ENCODE data around the gene ANAPC16.

The ANAPC16 gene

DNA sequence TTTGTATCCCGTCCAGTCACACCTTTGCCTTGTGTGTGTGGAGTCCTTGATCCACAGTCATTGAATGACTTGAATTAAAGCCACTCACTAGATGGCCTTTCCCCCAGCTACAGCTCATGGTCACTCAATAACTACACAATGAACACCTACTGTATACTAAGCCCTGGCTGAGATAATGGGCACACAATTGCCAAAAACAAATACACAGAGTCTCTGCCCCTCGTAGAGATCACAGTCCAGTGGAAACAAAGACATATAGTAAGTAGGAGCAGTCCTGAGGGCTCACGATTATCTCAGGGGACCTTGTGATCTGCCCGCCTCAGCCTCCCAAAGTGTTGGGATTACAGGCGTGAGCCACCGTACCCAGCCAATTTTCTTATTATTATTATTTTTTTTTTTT is 35.8 kb downstream of the ANAPC16 start:
- no peak overlapping the region for H3K27ac ChIP-seq (ENCODE audit: insufficient read depth, low read length, poor library complexity, severe bottlenecking)
- peaks cover 61% of the 10 kb centered on the region for H3K4me1 ChIP-seq (ENCODE audit: control insufficient read depth, insufficient read depth, low read length, poor library complexity, severe bottlenecking)
- no peak for DNase-seq
- H3K27me3 ChIP-seq (replicated peaks; ENCODE audit: control insufficient read depth, insufficient read depth, low read length, poor library complexity, severe bottlenecking), result no peaks in the 10 kb centered on the region
- H3K4me3 ChIP-seq (ENCODE audit: insufficient read depth, low read depth, low read length, poor library complexity, severe bottlenecking), result no peak overlapping the region
- no peaks in the 10 kb centered on the region for H3K36me3 ChIP-seq (ENCODE audit: control insufficient read depth, insufficient read depth, low read length)
- H3K9me3 ChIP-seq (ENCODE audit: control insufficient read depth, low read length), result no peaks in the 10 kb centered on the region

DNA sequence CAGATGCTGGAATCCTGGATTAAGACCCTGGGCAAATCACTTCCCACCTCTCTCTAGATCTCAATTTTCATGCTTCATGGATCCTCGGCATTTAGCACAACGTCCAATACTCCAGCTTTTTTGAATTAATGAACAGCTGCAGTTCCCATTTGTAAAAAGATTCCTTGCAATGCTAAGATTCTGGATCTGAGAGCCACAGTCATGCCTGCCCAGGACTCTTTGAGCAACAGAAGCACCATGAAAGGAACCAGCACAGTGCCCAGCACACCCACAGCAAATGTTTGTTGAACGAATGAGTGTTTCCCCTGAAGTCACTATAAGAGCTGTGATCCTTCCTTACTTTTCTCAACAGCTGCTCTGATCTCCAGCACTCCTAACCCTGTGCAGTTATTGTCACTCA is 37.2 kb downstream of the ANAPC16 start:
- Histone ChIP-seq H3K27ac (ENCODE audit: insufficient read depth, low read length, poor library complexity, severe bottlenecking) (no peak overlapping the region), H3K36me3 (ENCODE audit: control insufficient read depth, insufficient read depth, low read length) (no peaks in the 10 kb centered on the region), H3K9me3 (ENCODE audit: control insufficient read depth, low read length) (no peaks in the 10 kb centered on the region), H3K4me1 (ENCODE audit: control insufficient read depth, insufficient read depth, low read length, poor library complexity, severe bottlenecking) (peaks cover 52% of the 10 kb centered on the region), H3K27me3 (replicated peaks; ENCODE audit: control insufficient read depth, insufficient read depth, low read length, poor library complexity, severe bottlenecking) (no peaks in the 10 kb centered on the region), H3K4me3 (ENCODE audit: insufficient read depth, low read depth, low read length, poor library complexity, severe bottlenecking) (no peak overlapping the region)
- no peak for DNase-seq

DNA sequence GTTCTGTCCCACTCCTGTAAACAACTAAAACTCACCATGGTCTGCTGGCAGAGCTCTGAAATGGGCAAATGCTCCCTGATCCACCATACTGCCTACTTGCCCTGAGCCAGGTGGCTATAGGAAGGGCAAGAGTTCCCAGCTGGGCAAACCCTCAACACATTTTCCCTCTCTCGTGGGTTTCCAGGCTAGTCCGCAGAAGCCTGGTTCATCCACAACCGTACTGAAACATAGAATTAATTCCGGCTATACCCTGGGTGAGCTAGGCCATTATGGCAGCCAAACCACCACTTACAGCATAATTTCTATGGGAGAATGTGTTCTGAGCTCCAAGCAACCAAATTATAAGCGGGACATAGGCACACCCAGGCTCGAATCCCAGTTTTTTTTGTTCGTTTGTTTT is 37.8 kb downstream of the ANAPC16 start:
- peaks cover 50% of the 10 kb centered on the region for H3K4me1 ChIP-seq (ENCODE audit: control insufficient read depth, insufficient read depth, low read length, poor library complexity, severe bottlenecking)
- no peak overlapping the region for H3K4me3 ChIP-seq (ENCODE audit: insufficient read depth, low read depth, low read length, poor library complexity, severe bottlenecking)
- H3K27ac ChIP-seq (ENCODE audit: insufficient read depth, low read length, poor library complexity, severe bottlenecking), result no peak overlapping the region
- DNase-seq, result no peak
- H3K27me3 ChIP-seq (replicated peaks; ENCODE audit: control insufficient read depth, insufficient read depth, low read length, poor library complexity, severe bottlenecking), result no peaks in the 10 kb centered on the region
- no peaks in the 10 kb centered on the region for H3K9me3 ChIP-seq (ENCODE audit: control insufficient read depth, low read length)
- H3K36me3 ChIP-seq (ENCODE audit: control insufficient read depth, insufficient read depth, low read length), result no peaks in the 10 kb centered on the region

DNA sequence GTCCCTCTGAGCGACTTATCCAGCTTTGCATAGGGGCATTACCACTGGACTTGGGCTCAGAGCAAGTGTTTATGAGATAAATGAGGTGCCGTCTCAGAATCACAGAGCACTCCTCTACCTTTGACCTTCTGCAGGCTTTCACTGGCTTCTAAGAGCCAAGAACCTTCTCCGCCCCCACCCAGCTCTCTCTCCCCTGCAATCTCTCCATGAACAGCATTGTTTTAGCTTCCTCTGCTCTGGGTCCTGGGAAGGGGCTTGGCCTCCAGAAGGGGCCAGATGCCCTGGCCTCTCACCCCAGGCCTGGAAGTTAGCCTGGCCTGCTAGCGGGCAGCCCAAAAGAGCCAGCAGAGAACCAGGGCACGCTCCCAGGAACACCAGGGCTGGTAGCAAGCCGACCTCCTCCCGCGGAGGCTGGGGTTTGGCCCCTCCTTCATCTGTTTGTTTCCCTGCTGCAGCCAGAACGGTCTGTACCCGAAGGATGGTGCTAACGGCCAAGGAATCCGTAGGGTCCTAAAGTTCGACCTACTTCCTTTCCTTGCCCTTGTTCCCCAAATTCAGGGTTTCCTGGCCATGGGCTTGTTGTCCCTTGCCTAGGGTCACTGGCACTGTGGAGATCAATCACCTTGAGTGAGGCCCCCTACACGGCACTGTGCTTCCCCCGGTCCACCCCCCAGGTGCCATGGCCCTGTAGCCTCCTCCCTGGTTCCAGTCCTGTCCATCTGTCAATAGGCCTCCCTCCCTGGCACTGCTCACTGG is 39.2 kb downstream of the ANAPC16 start:
- no peaks in the 10 kb centered on the region for H3K27me3 ChIP-seq (replicated peaks; ENCODE audit: control insufficient read depth, insufficient read depth, low read length, poor library complexity, severe bottlenecking)
- H3K27ac ChIP-seq (ENCODE audit: insufficient read depth, low read length, poor library complexity, severe bottlenecking), result peak overlapping the region; percentile 42
- H3K4me1 ChIP-seq (ENCODE audit: control insufficient read depth, insufficient read depth, low read length, poor library complexity, severe bottlenecking), result peaks cover 53% of the 10 kb centered on the region
- no peaks in the 10 kb centered on the region for H3K9me3 ChIP-seq (ENCODE audit: control insufficient read depth, low read length)
- no peak for DNase-seq
- peak overlapping the region; percentile 9 for H3K4me3 ChIP-seq (ENCODE audit: insufficient read depth, low read depth, low read length, poor library complexity, severe bottlenecking)
- H3K36me3 ChIP-seq (ENCODE audit: control insufficient read depth, insufficient read depth, low read length), result no peaks in the 10 kb centered on the region

DNA sequence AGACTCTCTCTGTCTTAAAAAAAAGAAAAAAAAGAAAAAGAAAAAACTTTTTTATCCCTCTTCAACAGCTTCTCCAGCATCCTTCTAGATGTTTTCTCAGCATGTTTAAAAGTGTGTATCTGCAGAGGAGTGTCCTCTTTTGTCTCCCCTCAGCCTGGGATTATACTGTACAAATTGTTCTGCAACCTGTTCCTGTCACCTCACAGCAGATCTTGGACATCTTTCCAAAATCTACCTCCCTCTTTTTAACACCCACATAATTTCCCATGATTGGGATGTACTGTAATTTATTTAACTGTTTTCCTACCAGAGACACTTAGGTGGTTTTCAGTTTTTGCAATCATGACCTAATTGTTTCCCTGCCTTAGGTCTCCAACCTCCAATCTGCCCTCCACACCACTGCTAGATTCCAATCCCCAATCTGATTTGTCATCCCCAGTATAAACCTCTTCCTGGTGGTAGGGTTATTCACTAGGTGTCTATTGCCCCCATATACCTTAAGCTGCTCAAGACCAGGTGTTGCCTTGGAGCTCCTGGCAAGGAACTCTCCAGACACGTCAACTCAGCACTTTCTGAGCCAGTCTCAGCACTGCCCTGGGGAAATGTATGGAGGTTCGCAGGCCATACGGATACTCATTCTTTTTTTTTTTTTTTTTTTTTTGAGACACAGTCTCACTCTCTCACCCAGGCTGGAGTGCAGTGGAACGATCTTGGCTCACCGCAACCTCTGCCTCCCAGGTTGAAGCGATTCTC is 40.3 kb downstream of the ANAPC16 start:
- H3K27me3 ChIP-seq (replicated peaks; ENCODE audit: control insufficient read depth, insufficient read depth, low read length, poor library complexity, severe bottlenecking), result no peaks in the 10 kb centered on the region
- no peaks in the 10 kb centered on the region for H3K36me3 ChIP-seq (ENCODE audit: control insufficient read depth, insufficient read depth, low read length)
- no peak overlapping the region for H3K4me3 ChIP-seq (ENCODE audit: insufficient read depth, low read depth, low read length, poor library complexity, severe bottlenecking)
- no peak for DNase-seq
- H3K9me3 ChIP-seq (ENCODE audit: control insufficient read depth, low read length), result no peaks in the 10 kb centered on the region
- no peak overlapping the region for H3K27ac ChIP-seq (ENCODE audit: insufficient read depth, low read length, poor library complexity, severe bottlenecking)
- peaks cover 56% of the 10 kb centered on the region for H3K4me1 ChIP-seq (ENCODE audit: control insufficient read depth, insufficient read depth, low read length, poor library complexity, severe bottlenecking)

DNA sequence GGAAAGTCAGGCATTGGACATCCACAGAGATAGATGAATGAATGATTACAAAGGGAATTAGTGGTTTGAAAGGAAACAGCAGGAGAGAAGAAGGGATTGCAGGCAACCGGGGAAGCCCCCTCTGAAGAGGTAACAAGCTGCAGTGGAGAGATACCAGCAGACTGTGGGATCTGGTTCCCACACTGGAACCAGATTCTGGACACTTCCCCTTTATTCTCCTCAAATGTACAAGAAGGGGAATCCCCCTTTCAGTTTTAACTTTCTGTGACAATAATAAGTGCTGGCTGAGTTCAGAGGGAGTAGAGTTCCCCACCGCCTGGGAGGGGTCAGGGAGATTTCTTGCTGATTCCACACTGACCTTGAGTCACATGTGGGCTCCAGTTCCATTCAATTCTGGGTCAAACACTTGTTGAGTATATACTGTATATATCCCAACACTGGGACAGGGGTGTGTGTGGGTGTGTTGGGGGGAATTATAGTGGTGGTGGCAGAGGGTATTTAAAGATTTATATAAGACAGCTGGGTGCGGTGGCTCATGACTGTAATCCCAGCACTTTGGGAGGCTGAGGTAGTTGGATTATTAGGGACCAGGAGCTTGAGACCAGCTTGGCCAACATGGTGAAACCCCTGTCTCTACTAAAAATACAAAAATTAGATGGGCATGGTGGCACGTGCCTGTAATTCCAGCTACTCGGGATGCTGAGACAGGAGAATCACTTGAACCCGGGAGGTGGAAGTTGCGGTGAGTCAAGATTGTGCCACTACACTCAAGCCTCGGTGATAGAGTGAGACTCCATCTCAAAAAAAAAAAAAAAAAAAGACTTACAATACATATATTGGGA is 41.5 kb downstream of the ANAPC16 start:
- no peak overlapping the region for H3K4me3 ChIP-seq (ENCODE audit: insufficient read depth, low read depth, low read length, poor library complexity, severe bottlenecking)
- no peaks in the 10 kb centered on the region for H3K36me3 ChIP-seq (ENCODE audit: control insufficient read depth, insufficient read depth, low read length)
- H3K9me3 ChIP-seq (ENCODE audit: control insufficient read depth, low read length), result no peaks in the 10 kb centered on the region
- no peak for DNase-seq
- peaks cover 67% of the 10 kb centered on the region for H3K4me1 ChIP-seq (ENCODE audit: control insufficient read depth, insufficient read depth, low read length, poor library complexity, severe bottlenecking)
- no peak overlapping the region for H3K27ac ChIP-seq (ENCODE audit: insufficient read depth, low read length, poor library complexity, severe bottlenecking)
- no peaks in the 10 kb centered on the region for H3K27me3 ChIP-seq (replicated peaks; ENCODE audit: control insufficient read depth, insufficient read depth, low read length, poor library complexity, severe bottlenecking)

DNA sequence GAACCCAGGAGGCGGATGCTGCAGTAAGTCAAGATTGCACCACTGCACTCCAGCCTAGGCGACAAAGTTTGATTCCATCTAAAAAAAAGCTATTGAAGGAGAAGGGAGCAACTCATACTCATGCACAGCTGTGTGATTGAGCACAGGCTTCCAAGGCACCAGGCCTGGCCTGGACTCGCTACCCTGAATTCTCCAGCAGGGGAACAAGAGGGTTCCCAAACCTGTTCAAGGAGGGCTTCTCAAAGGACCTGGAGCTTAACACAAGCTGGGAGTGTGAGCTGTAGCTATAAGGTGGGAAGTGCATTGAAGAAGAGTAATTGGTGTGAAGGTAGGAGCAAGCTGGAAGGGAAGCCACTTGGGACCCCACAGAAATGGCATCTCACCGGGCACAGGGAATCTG is 42.8 kb downstream of the ANAPC16 start:
- Histone ChIP-seq H3K27ac (ENCODE audit: insufficient read depth, low read length, poor library complexity, severe bottlenecking) (no peak overlapping the region), H3K9me3 (ENCODE audit: control insufficient read depth, low read length) (no peaks in the 10 kb centered on the region), H3K27me3 (replicated peaks; ENCODE audit: control insufficient read depth, insufficient read depth, low read length, poor library complexity, severe bottlenecking) (no peaks in the 10 kb centered on the region), H3K4me1 (ENCODE audit: control insufficient read depth, insufficient read depth, low read length, poor library complexity, severe bottlenecking) (peaks cover 70% of the 10 kb centered on the region), H3K36me3 (ENCODE audit: control insufficient read depth, insufficient read depth, low read length) (no peaks in the 10 kb centered on the region), H3K4me3 (ENCODE audit: insufficient read depth, low read depth, low read length, poor library complexity, severe bottlenecking) (no peak overlapping the region)
- DNase-seq, result no peak

DNA sequence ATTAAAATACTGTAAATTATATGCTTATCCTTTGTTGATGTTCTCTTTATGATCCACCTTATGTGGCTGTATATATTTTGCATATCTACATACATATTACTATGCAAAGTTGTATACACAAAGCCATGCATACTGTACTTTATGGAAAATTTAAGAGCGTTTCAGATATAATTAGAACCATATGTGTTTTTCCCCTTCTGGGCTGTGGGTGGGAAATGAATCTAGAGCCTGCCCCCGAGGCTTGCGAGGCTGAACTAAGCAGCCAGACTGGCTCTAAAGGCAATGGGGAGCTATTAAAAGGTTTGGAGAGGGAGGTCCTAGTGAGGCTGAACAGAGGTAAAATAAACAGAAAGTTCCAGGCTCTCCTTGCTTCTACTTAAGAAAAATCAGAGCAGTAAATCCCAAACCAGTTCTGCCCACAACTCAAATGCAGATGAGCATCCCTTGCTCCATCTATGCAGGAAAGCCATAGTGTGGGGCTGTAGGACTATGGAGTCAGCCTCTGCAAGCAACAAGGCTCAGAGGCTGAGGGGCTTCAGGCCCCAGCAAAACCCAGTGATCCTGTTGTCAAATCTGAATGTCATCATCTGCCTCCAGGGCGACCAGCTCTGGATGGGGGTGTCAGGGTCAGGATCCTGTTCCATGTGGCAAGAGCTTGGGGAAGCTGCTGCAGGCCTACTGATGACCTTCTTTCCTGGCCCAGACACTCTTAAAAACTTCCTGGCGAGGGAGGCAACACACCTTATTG is 43.9 kb downstream of the ANAPC16 start:
- DNase-seq, result no peak

DNA sequence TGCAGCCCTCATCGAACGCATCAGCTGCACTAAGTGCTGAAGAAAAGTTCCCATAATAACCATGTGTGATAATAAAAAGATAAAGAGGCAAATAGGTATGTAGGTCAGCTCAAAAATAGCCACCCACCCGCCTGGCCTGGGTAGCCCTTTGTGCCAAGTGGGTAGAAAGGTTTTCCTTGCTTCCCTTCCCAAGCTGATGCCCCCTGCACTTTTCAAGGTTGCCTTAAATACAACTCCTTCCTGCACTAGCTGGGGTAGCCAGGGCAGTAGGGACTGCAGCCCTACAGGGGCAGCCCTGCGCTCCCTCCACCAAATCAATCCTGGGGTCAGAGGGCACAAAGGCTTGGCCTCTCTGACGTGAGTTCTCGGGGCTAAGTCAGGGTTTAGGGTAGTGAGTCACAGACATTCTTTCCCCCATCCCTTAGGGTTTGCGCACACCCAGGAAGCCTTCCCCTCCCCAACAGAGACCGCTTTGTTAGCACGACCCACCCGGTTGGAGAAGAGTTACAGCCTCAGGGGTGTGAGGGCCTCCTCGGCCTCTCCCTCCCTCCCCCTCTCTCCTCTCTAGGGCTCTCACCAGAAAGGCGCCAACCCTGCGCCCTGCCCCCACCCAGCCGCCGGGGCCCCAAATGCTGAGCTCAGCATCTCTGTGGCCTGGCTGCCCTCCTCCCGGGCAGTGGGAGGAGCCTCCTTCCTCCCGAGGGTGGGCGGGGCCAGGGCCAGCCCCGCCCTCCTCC is 44.6 kb downstream of the ANAPC16 start:
- H3K4me1 ChIP-seq (ENCODE audit: control insufficient read depth, insufficient read depth, low read length, poor library complexity, severe bottlenecking), result peaks cover 67% of the 10 kb centered on the region
- DNase-seq, result peak; percentile 73 to 77 (median 75)
- H3K27me3 ChIP-seq (replicated peaks; ENCODE audit: control insufficient read depth, insufficient read depth, low read length, poor library complexity, severe bottlenecking), result no peaks in the 10 kb centered on the region
- peak overlapping the region; percentile 81 for H3K27ac ChIP-seq (ENCODE audit: insufficient read depth, low read length, poor library complexity, severe bottlenecking)
- no peaks in the 10 kb centered on the region for H3K36me3 ChIP-seq (ENCODE audit: control insufficient read depth, insufficient read depth, low read length)
- H3K9me3 ChIP-seq (ENCODE audit: control insufficient read depth, low read length), result no peaks in the 10 kb centered on the region
- H3K4me3 ChIP-seq (ENCODE audit: insufficient read depth, low read depth, low read length, poor library complexity, severe bottlenecking), result peak overlapping the region; percentile 44

More for the DNA sequence above, 43.9 kb downstream of the ANAPC16 start:
- Histone ChIP-seq H3K27ac (ENCODE audit: insufficient read depth, low read length, poor library complexity, severe bottlenecking) (peak overlapping the region; percentile 81), H3K4me3 (ENCODE audit: insufficient read depth, low read depth, low read length, poor library complexity, severe bottlenecking) (no peak overlapping the region), H3K4me1 (ENCODE audit: control insufficient read depth, insufficient read depth, low read length, poor library complexity, severe bottlenecking) (peaks cover 74% of the 10 kb centered on the region), H3K36me3 (ENCODE audit: control insufficient read depth, insufficient read depth, low read length) (no peaks in the 10 kb centered on the region), H3K27me3 (replicated peaks; ENCODE audit: control insufficient read depth, insufficient read depth, low read length, poor library complexity, severe bottlenecking) (no peaks in the 10 kb centered on the region), H3K9me3 (ENCODE audit: control insufficient read depth, low read length) (no peaks in the 10 kb centered on the region)

Measured in effector memory CD4-positive, alpha-beta T cell (primary cell).